Ascending aorta (tissue), 2 donors: ENCODE results near the gene APOA5. TPM values are rescaled to one million over a fixed set of nuclear protein-coding genes. Genes with fewer than 3 reads are reported as not detected.

ENCODE experiments used
- DNase-seq, 2 donors: peaks; one replicate each; pipeline ENCODE4 v3.0.0-alpha.2; 2019; ENCODE audit warnings: low spot score in 2 of 2
- H3K27ac ChIP-seq, 2 donors: fragments of 200-600 bp; sonication (generic); one replicate each; pipeline ENCODE4 v1.5.1; 2016 to 2017; ENCODE audit warnings: mild to moderate bottlenecking in 1 of 2
- H3K27me3 ChIP-seq: fragments of 200-600 bp; sonication (generic); one replicate; pipeline ENCODE4 v1.5.1; 2017
- H3K36me3 ChIP-seq, 2 donors: fragments of 200-600 bp; sonication (generic); one replicate each; pipeline ENCODE4 v1.5.1; 2016
- H3K4me1 ChIP-seq, 2 donors: fragments of 200-600 bp; sonication (generic); one replicate each; pipeline ENCODE4 v1.5.1; 2016 to 2017; ENCODE audit warnings: mild to moderate bottlenecking in 1 of 2
- H3K4me3 ChIP-seq, 2 donors: fragments of 200-600 bp; sonication (generic); one replicate each; pipeline ENCODE4 v1.5.1; 2016 to 2017; ENCODE audit warnings: mild to moderate bottlenecking in 1 of 2
- H3K9me3 ChIP-seq, 2 donors: fragments of 200-600 bp; sonication (generic); one replicate each; pipeline ENCODE4 v1.5.1; 2016
- intact Hi-C: fragments of 100-400 bp; cut with DNase I; formaldehyde crosslinking; loops from one replicate; pipeline ENCODE4 v1.15.1; 2023
- total RNA-seq: library from RNA; depleted of rRNA; stranded (reverse); fragments of >200 nt; gene quantifications from one replicate; pipeline ENCODE4 v1.1.0, GENCODE V29; 2016
- TF ChIP-seq, protein P1 (sequence below), 3 experiments: fragments of 200-600 bp in 2 of 3; fragments of 450-650 bp in 1 of 3; sonication (generic) in 2 of 3; IDR thresholded peaks; one replicate each; pipeline ENCODE4 v1.5.1; 2016 to 2019; ENCODE audit warnings: antibody characterized with exemption in 3 of 3, mild to moderate bottlenecking in 1 of 3, moderate library complexity in 1 of 3

The APOA5 gene
- total RNA-seq, 1 donor from 2014 or later = not detected

DNA sequence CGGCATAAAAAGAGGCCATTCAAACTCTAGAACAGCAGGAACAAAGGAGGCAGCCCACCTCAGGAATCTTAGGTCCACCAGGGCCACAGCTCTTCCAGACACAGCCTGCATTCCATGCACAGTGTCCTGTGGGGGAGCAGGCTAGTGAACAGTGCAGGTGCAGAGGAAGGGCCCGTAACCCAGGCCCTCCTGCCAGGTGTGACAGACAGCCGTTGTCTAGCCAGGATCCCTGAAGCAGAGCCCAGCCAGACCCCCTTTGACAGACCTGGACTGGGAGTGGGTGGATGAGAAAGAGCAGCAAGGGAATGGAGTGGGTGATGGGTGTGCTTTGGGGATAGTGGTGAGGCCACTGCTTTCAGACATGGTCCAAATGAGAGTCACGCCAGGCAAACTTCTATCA lies 2.7 kb downstream of the APOA5 start:
- no peak overlapping the region for H3K27ac ChIP-seq

DNA sequence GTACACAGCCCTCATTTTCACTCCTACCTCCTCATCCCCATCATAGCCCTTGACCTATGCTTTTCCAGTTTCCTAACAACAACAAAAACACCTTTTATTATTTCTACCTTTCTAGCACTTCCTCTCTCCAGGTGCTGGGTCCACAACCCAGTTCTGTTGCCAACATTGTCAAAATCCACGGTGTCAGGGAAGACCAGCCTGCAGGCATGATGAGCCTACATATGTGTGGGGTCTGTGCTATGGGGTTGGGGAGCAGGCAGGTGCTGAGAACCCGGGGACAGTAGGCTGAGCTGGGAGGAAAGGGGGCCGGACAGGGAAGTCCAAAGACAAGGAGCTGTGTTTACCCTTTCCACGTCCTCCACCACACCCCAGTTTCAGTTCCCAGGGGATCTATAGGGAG lies 3.1 kb downstream of the APOA5 start:
- no peak for DNase-seq
- Histone ChIP-seq H3K27ac (peak overlapping the region; percentile 77 to 90), H3K4me3 (peak overlapping the region; percentile 92 to 93), H3K27me3 (no peaks in the 10 kb centered on the region), H3K36me3 (peaks cover 23 to 32% of the 10 kb centered on the region in 2 donors), H3K4me1 (peaks cover 0 to 14% of the 10 kb centered on the region in 2 donors), H3K9me3 (no peaks in the 10 kb centered on the region)
- intact Hi-C loops = loop anchor here (1.0 to 5.0 kb wide), 4 partner anchors 15 to 539 kb away; partner anchors contain the start of gene CEP164
- TF ChIP-seq, protein P1, sequence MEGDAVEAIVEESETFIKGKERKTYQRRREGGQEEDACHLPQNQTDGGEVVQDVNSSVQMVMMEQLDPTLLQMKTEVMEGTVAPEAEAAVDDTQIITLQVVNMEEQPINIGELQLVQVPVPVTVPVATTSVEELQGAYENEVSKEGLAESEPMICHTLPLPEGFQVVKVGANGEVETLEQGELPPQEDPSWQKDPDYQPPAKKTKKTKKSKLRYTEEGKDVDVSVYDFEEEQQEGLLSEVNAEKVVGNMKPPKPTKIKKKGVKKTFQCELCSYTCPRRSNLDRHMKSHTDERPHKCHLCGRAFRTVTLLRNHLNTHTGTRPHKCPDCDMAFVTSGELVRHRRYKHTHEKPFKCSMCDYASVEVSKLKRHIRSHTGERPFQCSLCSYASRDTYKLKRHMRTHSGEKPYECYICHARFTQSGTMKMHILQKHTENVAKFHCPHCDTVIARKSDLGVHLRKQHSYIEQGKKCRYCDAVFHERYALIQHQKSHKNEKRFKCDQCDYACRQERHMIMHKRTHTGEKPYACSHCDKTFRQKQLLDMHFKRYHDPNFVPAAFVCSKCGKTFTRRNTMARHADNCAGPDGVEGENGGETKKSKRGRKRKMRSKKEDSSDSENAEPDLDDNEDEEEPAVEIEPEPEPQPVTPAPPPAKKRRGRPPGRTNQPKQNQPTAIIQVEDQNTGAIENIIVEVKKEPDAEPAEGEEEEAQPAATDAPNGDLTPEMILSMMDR (IDR thresholded peaks at IDR 0.05) = no peak

More for the DNA sequence above, 2.7 kb downstream of the APOA5 start:
- intact Hi-C loops = loop anchor here (1.0 to 5.0 kb wide), 4 partner anchors 16 to 538 kb away; partner anchors contain the start of gene CEP164
- TF ChIP-seq, protein P1 (IDR thresholded peaks at IDR 0.05) = no peak
- H3K9me3 ChIP-seq = no peaks in the 10 kb centered on the region
- H3K4me3 ChIP-seq = no peak overlapping the region
- H3K36me3 ChIP-seq = peaks cover 21 to 28% of the 10 kb centered on the region in 2 donors
- peaks cover 0 to 14% of the 10 kb centered on the region in 2 donors for H3K4me1 ChIP-seq
- H3K27me3 ChIP-seq = no peaks in the 10 kb centered on the region
- DNase-seq = no peak

DNA sequence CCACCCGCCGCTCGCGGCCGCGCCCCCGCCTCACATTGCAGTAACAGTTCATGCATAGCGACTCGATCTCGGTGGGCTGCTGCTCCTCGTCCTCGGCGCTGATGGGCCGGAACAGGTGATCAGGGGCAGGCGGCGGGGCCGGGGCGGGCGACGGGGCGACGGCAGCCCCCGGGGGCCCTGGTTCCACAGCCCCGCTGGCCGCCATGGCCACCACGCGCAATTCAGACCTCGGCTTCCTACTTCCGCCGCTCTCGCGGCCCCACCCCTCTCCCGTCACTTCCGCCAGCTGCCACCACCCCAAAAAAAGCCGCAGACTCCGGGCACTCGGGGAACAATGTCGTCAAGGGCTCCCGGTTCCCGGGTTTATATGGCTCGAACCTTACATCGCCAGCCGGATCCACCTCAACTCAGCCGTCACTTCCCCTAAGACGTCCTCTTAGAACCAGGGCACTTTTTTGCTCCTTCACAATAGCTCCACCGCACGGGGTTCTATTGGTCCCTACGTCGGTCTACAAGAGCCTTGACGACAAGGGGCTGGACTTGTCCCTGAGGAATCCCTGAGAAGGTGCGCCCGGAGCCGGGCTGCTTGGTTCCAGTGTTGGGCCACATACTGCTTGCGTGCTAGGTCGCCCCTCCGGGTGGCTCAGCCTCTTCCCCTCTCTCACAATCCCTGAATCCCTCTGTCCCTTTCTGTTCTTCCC lies 3.7 kb downstream of the APOA5 start, which contains the start of gene ZPR1:
Gene ZPR1 (minus strand): TSS at position 238 of the 701 bp plus-strand sequence. CDS start 33 bp downstream, at position 205.
- TF ChIP-seq, protein P1 (IDR thresholded peaks at IDR 0.05) = no peak
- Histone ChIP-seq H3K27me3 (no peaks in the 10 kb centered on the region), H3K4me3 (peak within 1 kb of the TSS; percentile 92 to 93), H3K9me3 (no peaks in the 10 kb centered on the region), H3K27ac (peak within 1 kb of the TSS; percentile 77 to 90), H3K36me3 (peaks cover 29 to 38% of the 10 kb centered on the region in 2 donors), H3K4me1 (peaks cover 0 to 14% of the 10 kb centered on the region in 2 donors)
- peak; percentile 46 to 91 for DNase-seq
- intact Hi-C loops = loop anchor here (1.0 to 5.0 kb wide), 4 partner anchors 15 to 539 kb away; partner anchors contain the start of gene CEP164

- H3K4me3 ChIP-seq = peak overlapping the region; percentile 92 to 93
- H3K4me1 ChIP-seq = peaks cover 0 to 14% of the 10 kb centered on the region in 2 donors
- DNase-seq = no peak
- H3K27me3 ChIP-seq = no peaks in the 10 kb centered on the region
- H3K36me3 ChIP-seq = peaks cover 34 to 43% of the 10 kb centered on the region in 2 donors
- intact Hi-C loops = loop anchor here (5.0 kb wide), 1 partner anchor 540 kb away; the partner anchor contains the start of gene CEP164
- no peaks in the 10 kb centered on the region for H3K9me3 ChIP-seq
- TF ChIP-seq, protein P1 (IDR thresholded peaks at IDR 0.05) = no peak
- H3K27ac ChIP-seq = peak overlapping the region; percentile 77 to 90
These were observed 4.3 kb downstream of the APOA5 start for GRCh38 chr11:116787436-116787785.

- Histone ChIP-seq H3K27ac (no peak overlapping the region), H3K9me3 (no peaks in the 10 kb centered on the region), H3K27me3 (no peaks in the 10 kb centered on the region), H3K4me3 (peak overlapping the region; percentile 92 to 93), H3K4me1 (peaks cover 0 to 14% of the 10 kb centered on the region in 2 donors), H3K36me3 (peaks cover 38 to 48% of the 10 kb centered on the region in 2 donors)
- TF ChIP-seq, protein P1 (IDR thresholded peaks at IDR 0.05) = no peak
- no peak for DNase-seq
- intact Hi-C loops = loop anchor here (5.0 kb wide), 1 partner anchor 540 kb away; the partner anchor contains the start of gene CEP164
These were observed 4.7 kb downstream of the APOA5 start for GRCh38 chr11:116786966-116787365.
